Skeletal muscle cell (primary cell): ENCODE measurements around the gene NAPA.

Experiments
- DNase-seq: peaks from one replicate; pipeline ENCODE4 v3.0.0-alpha.2; 2010; ENCODE audit warnings: low read depth
- H3K4me3 ChIP-seq: 2 replicates; pipeline ENCODE4 v1.5.1; 2011; ENCODE audit warnings: low read depth, mild to moderate bottlenecking, control low read depth, low read length, moderate library complexity

Gene NAPA

DNA sequence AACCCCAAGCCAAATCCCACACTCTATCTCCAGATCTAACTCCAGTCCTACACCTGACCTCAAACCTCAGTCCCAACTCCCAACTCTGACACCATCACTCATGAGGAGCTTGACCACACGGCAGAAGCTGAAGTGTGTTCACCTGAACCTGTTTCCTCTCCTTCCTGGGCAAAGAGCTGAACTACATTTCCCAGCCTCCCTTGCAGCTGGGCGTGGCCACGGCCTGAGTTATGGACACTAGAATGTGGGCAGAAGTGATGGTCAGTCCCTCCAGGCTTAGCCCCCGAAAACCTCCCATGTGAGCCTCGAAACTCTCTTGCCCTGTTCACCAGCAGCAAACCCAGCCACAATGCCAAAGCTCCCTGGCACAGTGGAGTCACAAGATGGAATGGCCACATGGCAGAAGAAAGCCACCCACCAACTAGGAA lies 76.1 kb downstream of the NAPA start:
- H3K4me3 ChIP-seq = no peak overlapping the region
- DNase-seq = no peak
